ENCODE measurements around the gene FCER1G. TPM values are rescaled to one million over a fixed set of nuclear protein-coding genes. Genes with fewer than 3 reads are reported as not detected.

Gene FCER1G
- total RNA-seq, 1 experiment from 2014 or later: not detected

- DNase-seq (ENCODE audit: extremely low read depth, low read depth): no peak
Observed at GRCh38 chr1:161185732-161186311, 29.3 kb upstream of the FCER1G start.

DNA sequence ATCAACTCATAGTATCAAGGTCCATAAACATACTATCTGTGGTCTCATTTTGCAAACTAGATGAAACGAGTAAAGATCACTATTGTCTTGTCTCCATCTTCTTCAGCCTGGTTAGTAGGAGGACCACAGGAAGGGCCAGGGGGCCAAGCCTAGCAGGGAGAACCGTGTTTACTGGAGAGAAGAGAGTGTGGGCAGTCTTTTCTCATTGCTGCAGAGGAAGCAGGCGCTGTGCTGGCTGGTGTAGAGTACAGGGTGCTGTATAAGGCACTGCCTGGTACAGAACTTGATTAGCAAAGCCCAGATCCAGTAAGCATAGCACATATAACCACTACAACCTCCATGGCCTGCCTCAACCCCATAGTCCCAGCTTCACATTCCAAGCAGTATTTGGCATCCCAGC, 27.8 kb upstream of the FCER1G start:
- no peak for DNase-seq (ENCODE audit: extremely low read depth, low read depth)

- DNase-seq (ENCODE audit: extremely low read depth, low read depth): no peak
Observed at GRCh38 chr1:161188381-161188780, 26.7 kb upstream of the FCER1G start.

DNA sequence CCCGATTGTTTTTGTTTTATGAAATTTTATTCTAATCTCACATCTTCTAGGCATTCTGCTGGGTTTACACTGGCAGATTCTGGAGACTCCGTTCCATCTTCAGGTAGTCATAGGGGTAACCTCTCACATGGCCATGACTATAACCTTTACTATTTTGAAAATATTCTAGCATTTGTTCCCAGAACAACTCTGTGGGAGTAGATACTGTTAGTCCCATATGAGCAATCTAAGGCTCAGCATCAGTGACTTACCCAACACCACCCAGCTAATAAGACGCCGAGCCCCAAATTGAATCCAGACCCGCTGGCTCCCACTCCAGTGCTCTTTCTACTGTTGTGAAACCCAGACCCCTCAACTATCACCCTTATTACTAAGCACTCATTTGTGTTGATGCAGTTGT, 26.1 kb upstream of the FCER1G start:
- DNase-seq (ENCODE audit: extremely low read depth, low read depth): no peak

GRCh38 chr1:161190962-161191521, 24.1 kb upstream of the FCER1G start:
- DNase-seq (ENCODE audit: extremely low read depth, low read depth): no peak

DNA sequence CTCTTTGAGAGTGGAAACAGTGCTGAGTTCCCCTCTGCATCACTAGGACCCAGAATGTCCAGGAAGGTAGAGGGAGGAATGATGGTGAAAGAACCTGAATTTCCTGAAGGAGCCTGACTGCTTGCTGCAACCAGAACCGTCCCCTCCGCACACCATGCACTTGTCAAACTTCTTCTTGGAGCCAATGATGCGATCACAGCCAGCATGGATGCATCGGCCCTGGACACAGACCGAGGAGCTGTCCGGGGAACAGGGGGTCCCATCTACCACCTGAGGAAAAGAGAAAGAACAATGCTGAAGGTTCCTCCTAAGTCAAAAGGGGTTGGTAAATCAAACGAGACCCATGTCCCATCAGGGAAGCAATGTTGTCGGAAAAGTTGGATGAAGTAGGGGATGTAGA, 23.1 kb upstream of the FCER1G start:
- no peak for DNase-seq (ENCODE audit: extremely low read depth, low read depth)

DNA sequence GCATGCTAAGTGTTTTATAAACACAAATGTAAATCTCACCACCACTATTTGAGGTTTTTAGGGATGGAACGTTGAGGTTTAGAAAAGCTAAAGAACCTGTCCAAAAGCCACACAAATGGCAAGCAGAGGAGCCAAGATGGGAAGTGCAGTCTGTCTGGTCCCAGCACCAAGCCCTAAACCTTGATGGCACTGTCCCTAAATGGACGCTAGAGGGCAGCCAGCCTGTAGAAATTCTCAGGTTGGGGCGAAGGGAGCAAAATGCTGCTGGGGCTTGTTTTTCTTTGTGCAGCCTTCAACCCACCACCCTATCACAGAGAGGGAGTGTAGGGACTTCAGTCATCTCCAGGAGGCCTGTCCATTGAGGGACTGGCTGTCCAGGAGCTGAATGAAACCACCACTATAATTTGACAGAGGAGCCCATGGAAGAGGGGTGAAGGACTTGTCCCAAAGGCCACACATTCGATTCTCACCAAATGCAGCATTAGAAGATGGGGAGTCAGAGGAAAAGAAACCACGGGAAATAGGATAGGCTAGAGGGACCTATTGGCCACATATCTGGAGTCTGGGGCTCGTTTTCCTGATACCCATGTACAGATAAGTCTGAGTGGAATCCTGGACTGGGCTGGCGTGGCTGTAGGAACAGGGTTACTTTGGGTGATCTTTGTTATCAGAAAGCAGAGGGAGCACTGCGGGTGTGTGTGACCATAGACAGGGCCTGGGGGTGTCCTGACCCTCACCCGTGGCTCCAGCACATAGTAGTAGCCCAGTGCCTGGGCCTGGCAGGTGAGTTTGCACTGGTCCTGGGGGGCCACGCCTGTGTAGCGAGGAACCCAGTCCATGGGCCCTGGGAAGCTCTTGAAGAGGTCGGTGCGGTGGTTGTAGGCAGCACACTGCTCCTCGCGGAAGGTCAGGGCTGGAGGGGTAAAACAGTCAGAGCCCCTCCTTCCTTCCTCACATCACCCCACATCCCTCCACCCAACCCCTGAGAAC, 22.3 kb upstream of the FCER1G start:
- DNase-seq (ENCODE audit: extremely low read depth, low read depth): peak; percentile 76

- no peak for DNase-seq (ENCODE audit: extremely low read depth, low read depth)
Observed at GRCh38 chr1:161193561-161194235, 21.4 kb upstream of the FCER1G start.

GRCh38 chr1:161195171-161195570, 19.9 kb upstream of the FCER1G start:
- no peak for DNase-seq (ENCODE audit: extremely low read depth, low read depth)

- no peak for DNase-seq (ENCODE audit: extremely low read depth, low read depth)
Observed at GRCh38 chr1:161196111-161196510, 19.0 kb upstream of the FCER1G start.

DNA sequence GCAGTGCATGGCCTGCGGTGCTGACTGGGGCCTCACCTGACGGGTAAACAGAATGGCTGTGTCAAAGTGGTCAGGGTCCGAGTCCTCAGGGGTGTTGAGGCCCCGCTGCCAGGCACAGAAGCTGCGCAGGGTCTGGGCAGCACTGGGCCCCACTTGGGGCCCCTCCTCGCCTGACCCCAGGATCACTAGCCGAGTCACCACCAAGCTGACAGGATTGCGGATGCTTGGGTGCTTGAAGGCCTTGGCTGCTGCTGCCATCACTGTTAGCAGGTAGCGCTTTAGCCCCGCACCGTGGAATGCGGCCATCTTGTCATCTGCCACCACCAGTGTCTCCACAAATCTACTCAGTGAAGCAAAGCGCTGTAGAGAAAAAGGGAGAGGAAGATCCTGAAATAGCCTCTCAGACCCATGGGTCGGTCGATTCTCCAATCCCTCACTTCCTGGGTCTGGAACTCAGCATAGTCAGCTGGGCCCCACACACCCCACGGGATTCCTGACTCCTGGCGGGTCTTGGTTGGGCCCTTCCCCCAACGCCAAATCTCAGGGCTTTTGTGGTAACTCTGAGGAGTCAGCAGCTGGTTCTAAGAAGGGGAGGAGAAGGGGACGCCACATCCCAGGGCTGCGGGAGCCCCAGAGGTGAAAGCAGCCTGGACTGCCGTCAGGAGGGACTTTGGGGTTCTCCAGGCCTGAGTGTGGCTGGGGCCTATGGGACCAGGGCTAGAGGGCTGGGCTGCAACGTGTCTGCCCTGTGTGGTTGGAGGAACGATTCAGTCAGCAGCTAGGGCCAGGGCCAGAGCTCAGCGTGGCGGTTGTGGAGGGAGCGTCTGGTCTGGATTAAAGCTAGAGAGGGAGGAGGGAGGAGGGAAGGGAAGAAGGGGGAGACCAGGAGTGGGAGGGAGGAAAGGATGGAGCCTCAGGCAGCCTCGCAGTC, 18.3 kb upstream of the FCER1G start:
- no peak for DNase-seq (ENCODE audit: extremely low read depth, low read depth)

GRCh38 chr1:161197560-161198193, 17.4 kb upstream of the FCER1G start:
- DNase-seq (ENCODE audit: extremely low read depth, low read depth): no peak

DNA sequence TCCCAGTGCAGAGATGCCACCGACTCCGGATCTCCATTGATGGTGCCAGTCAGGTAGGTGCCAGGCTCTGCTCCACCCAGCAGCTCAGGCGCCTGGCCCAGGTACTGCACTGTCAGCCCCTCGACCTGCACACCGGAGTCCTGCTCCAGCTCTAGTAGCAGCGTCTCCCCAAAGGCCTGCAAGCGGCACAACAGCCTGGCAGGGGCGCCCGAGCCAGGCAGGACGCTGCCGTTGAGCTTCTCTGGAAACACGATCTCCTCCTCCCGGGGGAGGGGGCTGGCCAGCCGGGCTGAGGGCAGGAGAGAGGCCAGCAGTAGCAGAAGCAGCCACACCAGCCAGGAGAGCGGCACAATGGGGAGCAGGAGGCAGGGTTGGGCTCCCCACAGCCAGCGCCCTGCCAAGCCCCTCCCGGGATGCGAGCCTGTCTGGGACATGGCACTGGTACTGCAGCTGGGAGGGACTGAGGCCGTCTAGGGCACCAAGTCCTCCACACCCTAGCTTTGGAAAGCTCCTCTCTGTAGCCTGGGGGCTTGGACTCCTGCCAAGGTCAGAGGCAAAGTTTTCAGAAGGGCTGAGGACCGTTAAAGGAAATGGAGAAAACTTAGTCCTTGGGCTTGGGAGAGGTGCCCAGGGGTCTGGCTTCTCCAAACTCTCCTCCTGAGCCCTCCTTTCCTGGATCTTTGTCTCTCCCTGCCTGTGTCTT, 16.8 kb upstream of the FCER1G start:
- no peak for DNase-seq (ENCODE audit: extremely low read depth, low read depth)

- DNase-seq (ENCODE audit: extremely low read depth, low read depth): no peak
Observed at GRCh38 chr1:161198897-161199431, 16.1 kb upstream of the FCER1G start, which contains the start of gene ADAMTS4. ADAMTS4 (minus strand) TSS chr1:161199054; CDS start chr1:161198627, 427 bp downstream.

DNA sequence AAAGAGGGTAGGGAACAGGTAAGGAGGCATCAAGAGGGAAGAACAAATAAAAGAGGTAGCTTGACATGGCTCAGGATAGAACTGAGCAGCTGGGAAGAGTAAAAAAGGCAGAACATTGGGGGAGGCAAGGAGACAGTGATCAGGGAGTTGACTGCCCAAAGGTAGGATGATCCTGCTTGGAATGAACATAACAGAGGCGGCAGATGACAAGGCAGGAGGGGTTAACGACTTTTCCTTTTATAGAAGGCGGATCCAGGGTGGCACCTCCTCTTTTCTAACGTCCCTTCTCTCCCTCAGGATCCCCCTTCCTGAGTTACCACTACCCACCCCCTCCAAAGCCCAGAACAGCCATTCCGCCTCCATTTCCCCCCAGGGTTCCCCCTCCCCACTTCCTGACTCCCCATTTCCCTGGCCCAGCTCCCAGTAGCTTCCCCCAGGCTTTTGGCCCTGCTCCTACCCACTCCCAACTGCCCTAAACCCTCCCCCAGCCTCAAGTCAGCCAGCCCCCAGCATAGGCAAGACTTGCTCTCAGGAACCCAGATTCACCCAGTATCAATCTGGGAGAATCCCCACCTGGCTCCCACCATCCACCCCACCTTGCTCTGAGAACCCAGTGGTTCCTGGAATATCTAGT, 15.5 kb upstream of the FCER1G start:
- DNase-seq (ENCODE audit: extremely low read depth, low read depth): no peak

DNA sequence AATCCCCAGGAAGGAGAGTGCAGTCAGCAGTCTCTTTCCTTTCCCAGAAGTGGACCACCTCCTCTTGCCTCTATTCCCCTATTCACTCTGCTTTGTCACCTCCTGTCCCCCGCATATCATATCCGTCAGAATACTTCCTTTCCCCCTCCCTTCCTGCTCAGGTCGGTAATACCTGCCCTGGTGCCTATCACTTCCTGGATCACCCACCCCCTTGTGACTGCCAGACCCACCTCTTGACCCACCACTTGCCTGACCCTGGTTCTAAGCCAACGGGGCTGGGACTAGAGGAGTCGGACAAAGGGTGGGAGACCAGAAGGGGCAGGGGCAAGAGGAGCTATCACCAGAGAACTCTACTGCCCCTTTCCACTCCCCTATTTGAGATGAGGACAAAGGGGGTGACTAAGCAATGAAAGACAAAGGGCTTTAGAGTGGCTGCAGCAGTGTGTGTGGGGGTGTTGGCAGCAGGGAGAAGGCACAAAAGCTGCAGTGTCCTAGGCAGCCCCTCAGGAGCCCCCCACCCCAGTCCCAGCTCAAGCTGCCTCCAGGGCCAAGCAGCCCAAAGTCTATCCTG, 14.6 kb upstream of the FCER1G start:
- DNase-seq (ENCODE audit: extremely low read depth, low read depth): no peak

DNA sequence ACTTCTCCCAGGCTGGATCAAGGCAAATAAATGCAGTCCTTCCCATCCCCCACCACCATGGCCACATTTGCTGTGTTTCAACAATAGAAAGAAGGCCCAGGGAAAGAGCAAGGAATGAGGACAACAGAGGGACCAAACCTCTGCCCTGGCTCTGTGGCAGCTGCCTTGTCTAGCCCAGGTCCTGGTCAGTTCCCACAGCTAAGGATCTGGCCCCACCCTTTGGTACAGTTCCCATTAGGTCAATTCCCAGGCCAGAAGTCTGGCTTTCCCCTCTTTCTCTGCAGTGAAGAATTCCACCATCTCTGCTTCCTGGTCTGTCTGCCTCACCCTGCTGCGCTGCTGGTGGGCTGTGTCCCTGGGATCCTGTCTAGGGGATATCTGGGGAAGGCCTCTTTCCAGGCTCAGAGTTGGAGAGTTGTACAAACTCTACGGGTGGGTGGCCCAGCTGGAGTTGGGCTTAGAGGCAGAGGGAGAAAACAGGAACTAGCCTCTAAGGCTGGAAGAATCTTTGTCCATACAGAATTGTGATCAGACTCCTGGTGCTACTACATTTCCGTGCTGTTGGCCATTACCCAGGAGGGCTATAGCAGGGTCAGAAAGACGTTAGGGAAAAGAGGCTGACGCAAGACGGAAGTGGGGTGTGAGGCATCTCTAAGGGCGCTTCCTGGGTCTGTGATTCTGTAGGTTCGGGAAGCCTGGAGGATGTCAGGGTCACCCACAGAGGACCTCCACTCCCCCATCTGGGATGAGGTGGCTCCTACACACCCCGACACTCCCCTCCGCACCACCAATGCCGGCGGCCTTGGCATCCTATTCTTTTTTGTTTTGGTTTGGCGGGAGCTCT, 13.9 kb upstream of the FCER1G start:
- no peak for DNase-seq (ENCODE audit: extremely low read depth, low read depth)
